ENCODE data around the gene NADSYN1.

DNA sequence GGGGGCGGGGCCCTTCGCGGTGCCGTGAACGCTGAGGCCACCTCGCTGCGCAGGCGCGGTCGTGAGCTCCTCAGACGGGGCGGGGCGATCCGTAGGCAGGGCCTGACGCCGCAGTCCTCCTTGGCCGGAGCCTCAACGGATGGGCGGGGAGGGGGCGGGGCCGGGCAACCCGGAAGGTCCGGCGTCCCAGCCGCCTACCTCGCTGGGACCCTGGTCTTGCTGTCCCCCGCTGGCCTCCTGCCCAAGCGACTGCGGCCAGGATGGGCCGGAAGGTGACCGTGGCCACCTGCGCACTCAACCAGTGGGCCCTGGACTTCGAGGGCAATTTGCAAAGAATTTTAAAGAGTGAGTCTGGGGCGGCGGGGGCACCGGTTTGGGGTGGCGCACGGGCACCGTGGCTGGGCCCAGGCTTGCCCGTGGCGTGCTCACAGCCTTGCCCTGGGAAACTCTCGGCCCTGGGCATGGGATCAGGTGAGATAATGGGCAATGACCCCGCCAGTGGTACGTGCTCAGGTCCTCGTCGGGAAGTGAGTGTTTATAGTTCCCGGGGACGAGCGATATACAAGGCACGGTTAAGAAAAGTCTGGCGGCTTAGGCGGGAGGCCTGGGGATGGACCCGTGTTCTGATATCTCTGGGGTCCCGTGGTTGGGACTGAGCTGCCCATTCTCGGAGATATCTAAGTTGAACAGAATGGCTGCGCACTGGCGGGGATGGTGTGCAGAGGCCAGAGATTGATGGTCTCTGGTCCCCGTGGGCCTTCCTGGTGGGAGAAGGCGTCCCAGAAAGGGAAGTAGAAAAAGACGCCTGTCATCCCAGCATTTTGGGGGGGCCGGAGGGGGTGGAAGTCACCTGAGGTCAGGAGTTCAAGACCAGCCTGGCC is at the start of gene NADSYN1:
- TF ChIP-seq, protein P1, sequence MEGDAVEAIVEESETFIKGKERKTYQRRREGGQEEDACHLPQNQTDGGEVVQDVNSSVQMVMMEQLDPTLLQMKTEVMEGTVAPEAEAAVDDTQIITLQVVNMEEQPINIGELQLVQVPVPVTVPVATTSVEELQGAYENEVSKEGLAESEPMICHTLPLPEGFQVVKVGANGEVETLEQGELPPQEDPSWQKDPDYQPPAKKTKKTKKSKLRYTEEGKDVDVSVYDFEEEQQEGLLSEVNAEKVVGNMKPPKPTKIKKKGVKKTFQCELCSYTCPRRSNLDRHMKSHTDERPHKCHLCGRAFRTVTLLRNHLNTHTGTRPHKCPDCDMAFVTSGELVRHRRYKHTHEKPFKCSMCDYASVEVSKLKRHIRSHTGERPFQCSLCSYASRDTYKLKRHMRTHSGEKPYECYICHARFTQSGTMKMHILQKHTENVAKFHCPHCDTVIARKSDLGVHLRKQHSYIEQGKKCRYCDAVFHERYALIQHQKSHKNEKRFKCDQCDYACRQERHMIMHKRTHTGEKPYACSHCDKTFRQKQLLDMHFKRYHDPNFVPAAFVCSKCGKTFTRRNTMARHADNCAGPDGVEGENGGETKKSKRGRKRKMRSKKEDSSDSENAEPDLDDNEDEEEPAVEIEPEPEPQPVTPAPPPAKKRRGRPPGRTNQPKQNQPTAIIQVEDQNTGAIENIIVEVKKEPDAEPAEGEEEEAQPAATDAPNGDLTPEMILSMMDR (IDR thresholded peaks at IDR 0.05) = peak in 1 of 4 experiments; percentile 5
- peak; percentile 72 for TF ChIP-seq POLR2AphosphoS5 (IDR thresholded peaks at IDR 0.05)
